T-helper 2 cell treated with Interferon-gamma antibody and Interleukin-4, amounts not matched to agents 100 ng/mL and 5 ng/mL, for 36 hours (primary cell): Measurements from ENCODE around the gene KLHL41. TPM values are rescaled to one million over a fixed set of nuclear protein-coding genes. Genes with fewer than 3 reads are reported as not detected.
"Not testable (repeated sequence)": the region's sequence is repeated elsewhere in the genome, so short reads cannot be mapped to it uniquely, and the experiment has no call there.

Experiments used
- intact Hi-C: fragments of 100-400 bp; cut with micrococcal nuclease; formaldehyde crosslinking; loops from one replicate; pipeline ENCODE4 v1.15.1; 2023
- total RNA-seq: library from RNA; stranded (reverse); gene quantifications from 2 replicates; pipeline ENCODE4 v1.2.3, GENCODE V29; 2022

The KLHL41 gene
- total RNA-seq, 1 donor from 2014 or later, result not detected

GRCh38 chr2:169507698-169508097 lies 1.8 kb upstream of the KLHL41 start:
- intact Hi-C loops, result no loop called here

- intact Hi-C loops, result no loop called here
Measured at GRCh38 chr2:169509955-169510354, 453 bp downstream of the KLHL41 start.

GRCh38 chr2:169510496-169510895 lies 994 bp downstream of the KLHL41 start:
- intact Hi-C loops, result no loop called here

GRCh38 chr2:169511818-169512217 lies 2.3 kb downstream of the KLHL41 start:
- intact Hi-C loops, result no loop called here

GRCh38 chr2:169512525-169512924 lies 3.0 kb downstream of the KLHL41 start:
- intact Hi-C loops, result no loop called here

- intact Hi-C loops, result no loop called here
Measured at GRCh38 chr2:169513094-169513493, 3.6 kb downstream of the KLHL41 start.

GRCh38 chr2:169513926-169514325 lies 4.4 kb downstream of the KLHL41 start:
- intact Hi-C loops, result no loop called here

GRCh38 chr2:169514758-169515157 lies 5.3 kb downstream of the KLHL41 start:
- intact Hi-C loops, result not testable (repeated sequence)

- intact Hi-C loops, result not testable (repeated sequence)
Measured at GRCh38 chr2:169516488-169516995, 7.0 kb downstream of the KLHL41 start.

- intact Hi-C loops, result no loop called here
Measured at GRCh38 chr2:169520896-169521295, 11.4 kb downstream of the KLHL41 start.

- intact Hi-C loops, result no loop called here
Measured at GRCh38 chr2:169523681-169524080, 14.2 kb downstream of the KLHL41 start.

GRCh38 chr2:169525434-169525833 lies 15.9 kb downstream of the KLHL41 start:
- intact Hi-C loops, result no loop called here

- intact Hi-C loops, result no loop called here
Measured at GRCh38 chr2:169526451-169526850, 16.9 kb downstream of the KLHL41 start.

- intact Hi-C loops, result loop anchor here (1.0 kb wide), 1 partner anchor 400 kb away; no protein-coding TSS in a partner anchor
Measured at GRCh38 chr2:169528271-169528701, 18.8 kb downstream of the KLHL41 start.

- intact Hi-C loops, result not testable (repeated sequence)
Measured at GRCh38 chr2:169539460-169539859, 30.0 kb downstream of the KLHL41 start.

GRCh38 chr2:169540146-169540545 lies 30.6 kb downstream of the KLHL41 start:
- intact Hi-C loops, result no loop called here

- intact Hi-C loops, result no loop called here
Measured at GRCh38 chr2:169542433-169542832, 32.9 kb downstream of the KLHL41 start.

GRCh38 chr2:169546756-169547155 lies 37.3 kb downstream of the KLHL41 start:
- intact Hi-C loops, result no loop called here

- intact Hi-C loops, result loop anchor here (5.0 kb wide), 2 partner anchors 99 to 584 kb away; no protein-coding TSS in a partner anchor
Measured at GRCh38 chr2:169561364-169561763, 51.9 kb downstream of the KLHL41 start.

GRCh38 chr2:169562084-169562483 lies 52.6 kb downstream of the KLHL41 start:
- intact Hi-C loops, result loop anchor here (5.0 kb wide), 2 partner anchors 100 to 585 kb away; no protein-coding TSS in a partner anchor

GRCh38 chr2:169562519-169562918 lies 53.0 kb downstream of the KLHL41 start:
- intact Hi-C loops, result loop anchor here (5.0 kb wide), 2 partner anchors 100 to 585 kb away; no protein-coding TSS in a partner anchor

GRCh38 chr2:169565686-169566085 lies 56.2 kb downstream of the KLHL41 start:
- intact Hi-C loops, result no loop called here

GRCh38 chr2:169569948-169570347 lies 60.4 kb downstream of the KLHL41 start:
- intact Hi-C loops, result loop anchor here (5.0 kb wide), 1 partner anchor 93 kb away; the partner anchor contains the start of gene BBS5
